HEK293 (cell line): Measurements from ENCODE around the gene MAGI1.

Experiments
- CTCF ChIA-PET: fragments of 350-600 bp; formaldehyde crosslinking; extraction: SDS; loops from one replicate; lab custom pipeline; 2021; ENCODE audit warnings: antibody characterized with exemption; lab: Yijun Ruan, JAX
- POLR2A ChIA-PET: fragments of 300-600 bp; formaldehyde crosslinking; extraction: SDS; loops from one replicate; lab custom pipeline; 2020; ENCODE audit warnings: antibody characterized with exemption, inconsistent platforms; lab: Yijun Ruan, JAX
- H3K27ac ChIP-seq: fragments of 200-500 bp; sonication (Bioruptor generic); 2 replicates; pipeline ENCODE4 v1.5.1; 2014; ENCODE audit warnings: low read depth, low read length, control low read depth, inconsistent platforms; ENCODE audit errors: extremely low read depth
- H3K36me3 ChIP-seq, 2 experiments: fragments of 200-500 bp in 1 of 2; sonication (Bioruptor generic) in 1 of 2; 1 replicate in 1 of 2; 2 replicates in 1 of 2; pipeline ENCODE4 v1.5.1; 2014 to 2017; ENCODE audit warnings: inconsistent platforms in 2 of 2, low read length in 2 of 2; ENCODE audit not compliant: control insufficient read depth in 2 of 2, insufficient read depth in 1 of 2
- H3K4me1 ChIP-seq: fragments of 200-500 bp; sonication (Bioruptor generic); 2 replicates; pipeline ENCODE4 v1.5.1; 2014; ENCODE audit warnings: mild to moderate bottlenecking, low read length, inconsistent platforms; ENCODE audit not compliant: control insufficient read depth, insufficient read depth
- H3K4me3 ChIP-seq: 2 replicates; pipeline ENCODE4 v1.5.1; 2011; ENCODE audit warnings: low read depth, mild to moderate bottlenecking, control low read depth, low read length, moderate library complexity
- H3K9me3 ChIP-seq: fragments of 200-500 bp; sonication (Bioruptor generic); 2 replicates; pipeline ENCODE4 v1.5.1; 2014; ENCODE audit warnings: low read depth, low read length, inconsistent platforms; ENCODE audit not compliant: control insufficient read depth, insufficient read depth
- BCL11B ChIP-seq: fragments of 450-650 bp; formaldehyde crosslinking; IDR thresholded peaks from 2 replicates; pipeline ENCODE4 v1.5.1; 2016; ENCODE audit warnings: low read depth, missing biosample characterization, missing genetic modification characterization
- GFI1B ChIP-seq: fragments of 450-650 bp; formaldehyde crosslinking; IDR thresholded peaks from 2 replicates; pipeline ENCODE4 v1.5.1; 2016; ENCODE audit warnings: missing biosample characterization, missing genetic modification characterization
- KLF10 ChIP-seq: fragments of 450-650 bp; IDR thresholded peaks from 2 replicates; pipeline ENCODE4 v1.5.1; 2018; ENCODE audit warnings: missing biosample characterization, mild to moderate bottlenecking, missing genetic modification characterization
- OSR2 ChIP-seq: fragments of 450-650 bp; formaldehyde crosslinking; IDR thresholded peaks from 2 replicates; pipeline ENCODE4 v1.5.1; 2016; ENCODE audit warnings: missing biosample characterization, missing genetic modification characterization
- PRDM6 ChIP-seq: fragments of 450-650 bp; formaldehyde crosslinking; IDR thresholded peaks from 2 replicates; pipeline ENCODE4 v1.5.1; 2017; ENCODE audit warnings: missing biosample characterization, missing genetic modification characterization
- SCRT1 ChIP-seq: fragments of 450-650 bp; formaldehyde crosslinking; IDR thresholded peaks from 2 replicates; pipeline ENCODE4 v1.5.1; 2016; ENCODE audit warnings: missing biosample characterization, missing genetic modification characterization, borderline replicate concordance
- ZBTB17 ChIP-seq: fragments of 450-650 bp; formaldehyde crosslinking; IDR thresholded peaks from 2 replicates; pipeline ENCODE4 v1.5.1; 2016; ENCODE audit warnings: missing biosample characterization, missing genetic modification characterization
- ZNF121 ChIP-seq: fragments of 450-650 bp; formaldehyde crosslinking; IDR thresholded peaks from 2 replicates; pipeline ENCODE4 v1.5.1; 2016; ENCODE audit warnings: missing biosample characterization, missing genetic modification characterization
- ZNF184 ChIP-seq: fragments of 450-650 bp; IDR thresholded peaks from 2 replicates; pipeline ENCODE4 v1.5.1; 2018; ENCODE audit warnings: missing biosample characterization, mild to moderate bottlenecking, missing genetic modification characterization
- ZNF214 ChIP-seq: fragments of 450-650 bp; formaldehyde crosslinking; IDR thresholded peaks from 2 replicates; pipeline ENCODE4 v1.5.1; 2017; ENCODE audit warnings: missing biosample characterization, mild to moderate bottlenecking, missing genetic modification characterization, borderline replicate concordance
- ZNF266 ChIP-seq: fragments of 450-650 bp; formaldehyde crosslinking; IDR thresholded peaks from 2 replicates; pipeline ENCODE4 v1.5.1; 2016; ENCODE audit warnings: missing biosample characterization, missing genetic modification characterization, low read depth
- ZNF335 ChIP-seq: fragments of 450-650 bp; formaldehyde crosslinking; conservative IDR thresholded peaks from 2 replicates; pipeline ENCODE4 v1.5.1; 2016; ENCODE audit warnings: missing biosample characterization, missing genetic modification characterization
- ZNF555 ChIP-seq: fragments of 450-650 bp; formaldehyde crosslinking; conservative IDR thresholded peaks from 2 replicates; pipeline ENCODE4 v1.5.1; 2017; ENCODE audit warnings: missing biosample characterization, mild to moderate bottlenecking, missing genetic modification characterization, inconsistent platforms
- ZNF629 ChIP-seq: fragments of 450-650 bp; formaldehyde crosslinking; IDR thresholded peaks from 2 replicates; pipeline ENCODE4 v1.5.1; 2017; ENCODE audit warnings: missing biosample characterization, missing genetic modification characterization
- ZNF768 ChIP-seq: fragments of 450-650 bp; formaldehyde crosslinking; IDR thresholded peaks from 2 replicates; pipeline ENCODE4 v1.5.1; 2018; ENCODE audit warnings: missing biosample characterization, mild to moderate bottlenecking, missing genetic modification characterization
- ZNF837 ChIP-seq: fragments of 450-650 bp; formaldehyde crosslinking; IDR thresholded peaks from 2 replicates; pipeline ENCODE4 v1.5.1; 2016; ENCODE audit warnings: missing biosample characterization, missing genetic modification characterization
- TF ChIP-seq, protein P1 (sequence below): fragments of 450-650 bp; formaldehyde crosslinking; IDR thresholded peaks from 2 replicates; pipeline ENCODE4 v1.5.1; 2016; ENCODE audit warnings: missing biosample characterization, missing genetic modification characterization

MAGI1 gene

DNA sequence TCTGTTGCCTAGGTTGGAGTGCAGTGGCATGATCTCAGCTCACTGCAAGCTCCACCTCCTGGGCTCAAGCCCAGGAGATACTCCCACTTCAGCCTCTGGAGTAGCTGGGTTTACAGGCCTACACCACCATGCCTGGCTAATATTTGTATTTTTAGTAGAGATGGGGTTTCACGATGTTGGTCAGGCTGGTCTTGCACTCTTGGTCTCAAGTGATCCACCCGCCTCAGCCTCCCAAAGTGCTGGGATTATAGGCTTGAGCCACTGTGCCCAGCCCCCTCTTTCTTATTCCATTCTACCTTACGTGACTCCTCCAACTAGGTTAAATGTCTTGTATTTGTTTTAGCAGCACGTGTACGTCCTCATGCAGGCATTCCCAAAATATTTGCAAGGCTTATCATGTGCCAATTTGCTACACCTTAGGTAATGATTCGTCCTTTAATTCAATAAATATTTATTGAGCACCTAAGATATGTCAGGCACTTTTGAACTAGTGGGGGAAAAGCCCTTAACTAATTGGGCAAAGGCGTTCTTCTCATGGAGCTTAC is 14.9 kb upstream of the MAGI1 start (continued):
- TF ChIP-seq, protein P1, sequence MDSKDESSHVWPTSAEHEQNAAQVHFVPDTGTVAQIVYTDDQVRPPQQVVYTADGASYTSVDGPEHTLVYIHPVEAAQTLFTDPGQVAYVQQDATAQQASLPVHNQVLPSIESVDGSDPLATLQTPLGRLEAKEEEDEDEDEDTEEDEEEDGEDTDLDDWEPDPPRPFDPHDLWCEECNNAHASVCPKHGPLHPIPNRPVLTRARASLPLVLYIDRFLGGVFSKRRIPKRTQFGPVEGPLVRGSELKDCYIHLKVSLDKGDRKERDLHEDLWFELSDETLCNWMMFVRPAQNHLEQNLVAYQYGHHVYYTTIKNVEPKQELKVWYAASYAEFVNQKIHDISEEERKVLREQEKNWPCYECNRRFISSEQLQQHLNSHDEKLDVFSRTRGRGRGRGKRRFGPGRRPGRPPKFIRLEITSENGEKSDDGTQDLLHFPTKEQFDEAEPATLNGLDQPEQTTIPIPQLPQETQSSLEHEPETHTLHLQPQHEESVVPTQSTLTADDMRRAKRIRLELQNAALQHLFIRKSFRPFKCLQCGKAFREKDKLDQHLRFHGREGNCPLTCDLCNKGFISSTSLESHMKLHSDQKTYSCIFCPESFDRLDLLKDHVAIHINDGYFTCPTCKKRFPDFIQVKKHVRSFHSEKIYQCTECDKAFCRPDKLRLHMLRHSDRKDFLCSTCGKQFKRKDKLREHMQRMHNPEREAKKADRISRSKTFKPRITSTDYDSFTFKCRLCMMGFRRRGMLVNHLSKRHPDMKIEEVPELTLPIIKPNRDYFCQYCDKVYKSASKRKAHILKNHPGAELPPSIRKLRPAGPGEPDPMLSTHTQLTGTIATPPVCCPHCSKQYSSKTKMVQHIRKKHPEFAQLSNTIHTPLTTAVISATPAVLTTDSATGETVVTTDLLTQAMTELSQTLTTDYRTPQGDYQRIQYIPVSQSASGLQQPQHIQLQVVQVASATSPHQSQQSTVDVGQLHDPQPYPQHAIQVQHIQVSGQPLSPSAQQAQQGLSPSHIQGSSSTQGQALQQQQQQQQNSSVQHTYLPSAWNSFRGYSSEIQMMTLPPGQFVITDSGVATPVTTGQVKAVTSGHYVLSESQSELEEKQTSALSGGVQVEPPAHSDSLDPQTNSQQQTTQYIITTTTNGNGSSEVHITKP (tag by site-specific recombination), result no peak
- no peak for TF ChIP-seq SCRT1 (tag by site-specific recombination)
- TF ChIP-seq OSR2 (tag by site-specific recombination), result peak; percentile 62; the same call in 1 of the 2 replicates
- no peak for TF ChIP-seq ZNF555

- CTCF ChIA-PET, result interaction anchor here (0.7 kb wide), 1 partner anchor 80 kb away, joined by 3 read pairs; no protein-coding TSS in a partner anchor
- Histone ChIP-seq H3K9me3 (no peaks in the 10 kb centered on the region), H3K36me3 (no peaks in the 10 kb centered on the region), H3K27ac (no peak overlapping the region), H3K4me1 (peaks cover 5% of the 10 kb centered on the region; the same call in 1 of the 2 replicates), H3K4me3 (no peak overlapping the region)
- TF ChIP-seq OSR2 (tag by site-specific recombination) (no peak), BCL11B (tag by site-specific recombination) (no peak), ZNF214 (tag by site-specific recombination) (no peak), ZBTB17 (no peak), KLF10 (tag by site-specific recombination) (no peak), ZNF335 (tag by site-specific recombination) (peak; percentile 78), ZNF184 (no peak), ZNF837 (tag by site-specific recombination) (no peak), ZNF266 (tag by site-specific recombination) (no peak), ZNF768 (no peak), ZNF121 (tag by site-specific recombination) (no peak), GFI1B (tag by site-specific recombination) (peak; percentile 72), PRDM6 (peak; percentile 53; the same call in 1 of the 2 replicates), ZNF629 (tag by site-specific recombination) (no peak)
- TF ChIP-seq, protein P1 (tag by site-specific recombination), result peak; percentile 67
- POLR2A ChIA-PET, result interaction anchor here (0.6 kb wide), 1 partner anchor 103 kb away, joined by 4 read pairs; no protein-coding TSS in a partner anchor
These were observed 14.2 kb upstream of the MAGI1 start for GRCh38 chr3:66052721-66053549.
